Mucosa of stomach (tissue), 1 donor: ENCODE measurements around the gene MYO10.
"Not testable (repeated sequence)": the region's sequence is repeated elsewhere in the genome, so short reads cannot be mapped to it uniquely, and the experiment has no call there.

ENCODE experiments used
- H3K27me3 ChIP-seq: one replicate; pipeline ENCODE4 v1.7.0; 2013; ENCODE audit warnings: mild to moderate bottlenecking, low read length; ENCODE audit not compliant: control insufficient read depth, insufficient read depth
- H3K36me3 ChIP-seq: one replicate; pipeline ENCODE4 v1.7.0; 2013; ENCODE audit warnings: low read length; ENCODE audit not compliant: control insufficient read depth, insufficient read depth
- H3K4me1 ChIP-seq: one replicate; pipeline ENCODE4 v1.7.0; 2013; ENCODE audit warnings: mild to moderate bottlenecking, low read length; ENCODE audit not compliant: control insufficient read depth, insufficient read depth
- H3K4me3 ChIP-seq: one replicate; pipeline ENCODE4 v1.7.0; 2013; ENCODE audit warnings: low read length
- H3K9ac ChIP-seq: one replicate; pipeline ENCODE4 v1.7.0; 2013; ENCODE audit warnings: mild to moderate bottlenecking, low read length, moderate library complexity
- H3K9me3 ChIP-seq: one replicate; pipeline ENCODE4 v1.7.0; 2013; ENCODE audit warnings: mild to moderate bottlenecking, low read length, moderate library complexity; ENCODE audit not compliant: control insufficient read depth
- donor health status: Pancreatic carcinoma.

The MYO10 gene

GRCh38 chr5:16733331-16734006 lies 202.6 kb downstream of the MYO10 start:
- Histone ChIP-seq H3K4me1 (peaks cover 31% of the 10 kb centered on the region), H3K9ac (no peak overlapping the region), H3K9me3 (no peaks in the 10 kb centered on the region), H3K36me3 (peaks cover 8% of the 10 kb centered on the region), H3K27me3 (no peaks in the 10 kb centered on the region), H3K4me3 (no peak overlapping the region)

DNA sequence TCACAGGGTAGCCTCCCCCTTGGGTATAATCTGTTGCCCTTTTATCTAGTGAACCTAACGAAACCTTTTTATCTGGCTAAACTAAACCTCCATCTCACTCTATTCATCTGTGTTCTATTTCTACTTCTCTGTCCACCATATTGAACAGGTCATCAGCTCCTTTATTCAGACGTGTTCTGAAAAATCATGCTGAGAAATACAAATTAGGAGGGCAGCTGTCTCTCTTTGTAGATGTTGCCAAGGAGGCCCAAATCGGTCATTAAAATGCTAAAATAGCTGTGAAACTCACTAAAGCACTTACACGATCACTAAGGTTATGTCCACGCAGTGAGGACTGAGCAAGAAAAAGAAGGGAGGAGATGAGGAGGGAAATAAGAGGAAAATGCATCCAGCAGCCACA lies 203.7 kb downstream of the MYO10 start:
- Histone ChIP-seq H3K9ac (no peak overlapping the region), H3K4me3 (no peak overlapping the region)

DNA sequence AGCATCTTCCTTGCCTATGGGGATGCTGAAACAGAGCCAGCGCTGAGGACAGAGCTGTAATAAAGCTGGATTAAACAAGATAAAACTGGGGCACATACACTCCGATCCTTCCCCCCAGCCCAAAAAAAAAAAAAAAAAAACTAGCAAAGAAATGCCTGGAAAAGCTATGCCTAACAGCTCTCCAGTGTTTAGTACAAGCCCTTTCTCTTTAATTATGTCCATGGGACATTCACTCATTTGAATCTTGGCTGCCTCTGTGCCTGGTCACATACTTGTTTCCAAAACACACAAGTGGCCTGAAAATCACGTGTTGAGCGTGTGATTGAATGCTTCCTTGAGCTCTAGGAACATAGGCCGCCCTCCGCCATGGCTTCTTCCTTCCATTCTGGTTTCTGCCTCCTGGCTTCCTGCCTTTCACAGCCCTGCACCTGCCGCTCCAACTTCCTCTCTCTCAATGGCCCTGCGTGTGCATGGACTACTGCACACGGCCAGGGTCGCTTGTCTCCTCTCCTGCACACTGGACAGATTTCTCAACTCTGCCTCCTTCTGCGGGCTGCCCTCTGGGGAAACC lies 208.2 kb downstream of the MYO10 start:
- Histone ChIP-seq H3K36me3 (peaks cover 8% of the 10 kb centered on the region), H3K27me3 (no peaks in the 10 kb centered on the region), H3K4me1 (no peaks in the 10 kb centered on the region), H3K9me3 (no peaks in the 10 kb centered on the region), H3K4me3 (no peak overlapping the region), H3K9ac (no peak overlapping the region)

More for the DNA sequence above, 203.7 kb downstream of the MYO10 start:
- Histone ChIP-seq H3K36me3 (peaks cover 8% of the 10 kb centered on the region), H3K27me3 (no peaks in the 10 kb centered on the region), H3K9me3 (no peaks in the 10 kb centered on the region), H3K4me1 (peaks cover 22% of the 10 kb centered on the region)

GRCh38 chr5:16726538-16726946 lies 209.5 kb downstream of the MYO10 start:
- Histone ChIP-seq H3K4me1 (peaks cover 7% of the 10 kb centered on the region), H3K9me3 (no peaks in the 10 kb centered on the region), H3K27me3 (no peaks in the 10 kb centered on the region), H3K4me3 (no peak overlapping the region), H3K36me3 (peaks cover 8% of the 10 kb centered on the region), H3K9ac (no peak overlapping the region)

GRCh38 chr5:16725575-16725974 lies 210.5 kb downstream of the MYO10 start:
- no peak overlapping the region for H3K4me3 ChIP-seq
- H3K27me3 ChIP-seq: no peaks in the 10 kb centered on the region
- no peak overlapping the region for H3K9ac ChIP-seq
- peaks cover 10% of the 10 kb centered on the region for H3K4me1 ChIP-seq
- peaks cover 8% of the 10 kb centered on the region for H3K36me3 ChIP-seq
- H3K9me3 ChIP-seq: no peaks in the 10 kb centered on the region

- Histone ChIP-seq H3K27me3 (no peaks in the 10 kb centered on the region), H3K9me3 (no peaks in the 10 kb centered on the region), H3K4me1 (peaks cover 10% of the 10 kb centered on the region), H3K4me3 (no peak overlapping the region), H3K36me3 (no peaks in the 10 kb centered on the region), H3K9ac (no peak overlapping the region)
Observed at GRCh38 chr5:16723821-16724220, 212.3 kb downstream of the MYO10 start.

GRCh38 chr5:16722097-16722495 lies 214.0 kb downstream of the MYO10 start:
- H3K9ac ChIP-seq: no peak overlapping the region
- no peaks in the 10 kb centered on the region for H3K36me3 ChIP-seq
- H3K9me3 ChIP-seq: no peaks in the 10 kb centered on the region

DNA sequence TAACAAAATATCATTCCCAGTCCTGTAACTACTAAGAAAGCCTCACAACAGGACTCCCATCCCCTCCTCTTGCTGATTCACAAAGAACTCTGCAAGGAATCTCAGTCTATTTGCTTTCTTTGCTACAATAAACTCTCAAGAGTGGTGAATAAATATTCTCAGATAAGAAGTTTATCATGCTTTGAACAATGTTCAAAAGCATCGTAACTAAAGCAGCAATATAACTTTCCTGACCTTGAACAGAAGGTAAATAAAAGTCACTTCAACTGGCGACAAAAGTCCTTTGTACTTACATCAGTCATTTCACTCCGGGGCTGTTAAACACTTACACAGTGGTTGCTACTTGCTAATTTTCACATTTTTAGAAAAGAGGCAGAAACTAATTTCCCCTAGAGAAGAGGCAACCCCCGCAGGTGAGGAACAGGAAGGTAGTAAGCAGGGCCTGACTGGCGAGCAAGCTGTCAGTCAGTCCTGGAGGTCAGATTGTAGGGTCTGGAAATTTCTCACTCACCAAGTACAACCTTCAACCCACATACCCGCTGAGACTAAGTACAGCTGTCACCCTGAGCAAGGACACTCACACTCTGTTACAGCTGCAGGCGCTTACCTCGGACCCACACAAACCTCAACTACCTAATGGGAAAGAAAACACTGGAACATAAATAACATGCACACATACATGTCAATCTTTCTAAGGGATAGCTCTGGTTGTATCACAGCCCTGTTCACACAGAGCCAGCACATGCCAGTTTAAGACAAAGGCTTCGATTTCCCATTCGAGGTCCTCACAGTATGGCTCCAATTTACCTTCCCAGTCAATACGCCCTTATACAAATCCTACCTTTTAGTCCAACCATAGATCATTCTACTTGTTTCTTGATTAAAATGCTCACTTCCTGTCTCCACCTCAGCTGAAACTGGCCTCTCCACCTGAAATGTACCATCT lies 214.7 kb downstream of the MYO10 start:
- H3K4me3 ChIP-seq: no peak overlapping the region
- H3K4me1 ChIP-seq: peaks cover 10% of the 10 kb centered on the region
- no peaks in the 10 kb centered on the region for H3K36me3 ChIP-seq
- no peak overlapping the region for H3K9ac ChIP-seq
- no peaks in the 10 kb centered on the region for H3K27me3 ChIP-seq
- H3K9me3 ChIP-seq: no peaks in the 10 kb centered on the region

More at GRCh38 chr5:16722097-16722495, 214.0 kb downstream of the MYO10 start:
- Histone ChIP-seq H3K4me1 (peaks cover 10% of the 10 kb centered on the region), H3K27me3 (no peaks in the 10 kb centered on the region), H3K4me3 (no peak overlapping the region)

GRCh38 chr5:16718036-16718435 lies 218.1 kb downstream of the MYO10 start:
- not testable (repeated sequence) for H3K9me3 ChIP-seq, H3K4me3 ChIP-seq, H3K36me3 ChIP-seq, H3K9ac ChIP-seq, H3K27me3 ChIP-seq
- H3K4me1 ChIP-seq: peaks cover 10% of the 10 kb centered on the region

- no peaks in the 10 kb centered on the region for H3K9me3 ChIP-seq
- peaks cover 9% of the 10 kb centered on the region for H3K36me3 ChIP-seq
- H3K27me3 ChIP-seq: no peaks in the 10 kb centered on the region
- H3K4me3 ChIP-seq: no peak overlapping the region
- no peak overlapping the region for H3K9ac ChIP-seq
- peaks cover 2% of the 10 kb centered on the region for H3K4me1 ChIP-seq
Observed at GRCh38 chr5:16713386-16713928, 222.6 kb downstream of the MYO10 start.

GRCh38 chr5:16712620-16713019 lies 223.5 kb downstream of the MYO10 start:
- Histone ChIP-seq H3K27me3 (no peaks in the 10 kb centered on the region), H3K36me3 (peaks cover 9% of the 10 kb centered on the region), H3K4me1 (peaks cover 7% of the 10 kb centered on the region), H3K9ac (no peak overlapping the region), H3K9me3 (no peaks in the 10 kb centered on the region), H3K4me3 (no peak overlapping the region)

DNA sequence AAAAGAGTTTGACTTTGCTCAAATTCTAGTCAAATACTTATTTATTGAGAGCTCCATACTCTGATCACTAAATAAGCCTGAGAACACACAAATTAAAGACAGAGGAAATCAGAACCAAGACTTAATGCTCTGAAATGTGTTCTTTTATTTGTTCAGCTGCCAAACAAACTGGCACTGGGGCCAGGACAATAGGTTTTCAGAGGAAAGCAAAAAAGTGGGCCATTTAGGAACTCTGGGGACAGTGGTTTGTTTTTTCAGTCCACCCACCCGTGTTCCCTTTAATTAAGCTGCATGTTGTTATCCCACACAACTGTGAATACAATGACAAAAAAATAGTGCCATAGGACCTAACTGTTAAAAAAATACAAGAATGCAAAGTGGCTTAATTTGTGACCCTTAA lies 223.9 kb downstream of the MYO10 start:
- Histone ChIP-seq H3K27me3 (no peaks in the 10 kb centered on the region), H3K4me1 (peaks cover 7% of the 10 kb centered on the region), H3K36me3 (peaks cover 9% of the 10 kb centered on the region), H3K4me3 (no peak overlapping the region), H3K9me3 (no peaks in the 10 kb centered on the region), H3K9ac (no peak overlapping the region)
